ENCODE data around the gene P2RY2.
"Not testable (repeated sequence)": the region's sequence is repeated elsewhere in the genome, so short reads cannot be mapped to it uniquely, and the experiment has no call there.

The P2RY2 gene

GRCh38 chr11:73229321-73229895 is 11.3 kb downstream of the P2RY2 start:
- DNase-seq = no peak

GRCh38 chr11:73229896-73230875 is 12.1 kb downstream of the P2RY2 start:
- DNase-seq = no peak

DNA sequence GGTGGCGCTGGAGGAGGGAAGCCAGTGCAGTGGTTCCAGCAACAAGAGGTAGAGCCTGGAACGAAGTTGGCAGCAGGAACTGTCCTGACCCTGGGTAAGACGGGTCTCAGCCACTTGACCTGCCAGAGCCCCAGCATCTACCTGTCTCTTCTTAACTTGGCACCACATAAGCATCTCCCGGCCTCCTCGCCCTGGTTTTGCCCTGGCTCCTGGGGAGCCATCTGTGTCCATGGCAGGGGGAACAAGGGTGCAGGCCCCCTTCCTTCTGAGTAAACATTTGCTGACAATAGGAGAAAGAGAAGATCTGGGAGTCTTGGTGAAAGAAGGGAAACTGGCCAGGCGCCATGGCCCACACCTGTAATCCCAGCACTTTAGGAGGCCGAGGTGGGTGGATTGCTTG is 12.8 kb downstream of the P2RY2 start:
- DNase-seq = no peak

DNA sequence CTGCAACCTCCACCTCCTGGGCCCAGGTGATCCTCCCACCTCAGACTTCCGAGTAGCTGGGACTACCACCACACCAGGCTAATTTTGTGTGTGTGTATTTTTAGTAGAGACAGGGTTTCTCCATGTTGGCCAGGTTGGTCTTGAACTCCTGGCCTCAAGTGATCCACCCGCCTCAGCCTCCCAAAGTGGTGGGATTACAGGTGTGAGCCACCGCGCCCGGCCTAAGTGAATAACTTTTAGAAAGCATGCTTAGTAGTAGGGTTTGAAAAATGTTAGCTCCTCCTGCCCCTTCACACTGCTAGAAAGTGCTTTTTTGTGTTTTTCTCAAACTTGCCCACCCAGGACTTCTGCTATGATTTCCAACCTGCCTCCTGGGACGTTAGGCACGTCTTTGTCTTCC is 14.4 kb downstream of the P2RY2 start:
- not testable (repeated sequence) for DNase-seq

- no peak for DNase-seq
These were observed 15.1 kb downstream of the P2RY2 start for GRCh38 chr11:73233211-73233610.

DNA sequence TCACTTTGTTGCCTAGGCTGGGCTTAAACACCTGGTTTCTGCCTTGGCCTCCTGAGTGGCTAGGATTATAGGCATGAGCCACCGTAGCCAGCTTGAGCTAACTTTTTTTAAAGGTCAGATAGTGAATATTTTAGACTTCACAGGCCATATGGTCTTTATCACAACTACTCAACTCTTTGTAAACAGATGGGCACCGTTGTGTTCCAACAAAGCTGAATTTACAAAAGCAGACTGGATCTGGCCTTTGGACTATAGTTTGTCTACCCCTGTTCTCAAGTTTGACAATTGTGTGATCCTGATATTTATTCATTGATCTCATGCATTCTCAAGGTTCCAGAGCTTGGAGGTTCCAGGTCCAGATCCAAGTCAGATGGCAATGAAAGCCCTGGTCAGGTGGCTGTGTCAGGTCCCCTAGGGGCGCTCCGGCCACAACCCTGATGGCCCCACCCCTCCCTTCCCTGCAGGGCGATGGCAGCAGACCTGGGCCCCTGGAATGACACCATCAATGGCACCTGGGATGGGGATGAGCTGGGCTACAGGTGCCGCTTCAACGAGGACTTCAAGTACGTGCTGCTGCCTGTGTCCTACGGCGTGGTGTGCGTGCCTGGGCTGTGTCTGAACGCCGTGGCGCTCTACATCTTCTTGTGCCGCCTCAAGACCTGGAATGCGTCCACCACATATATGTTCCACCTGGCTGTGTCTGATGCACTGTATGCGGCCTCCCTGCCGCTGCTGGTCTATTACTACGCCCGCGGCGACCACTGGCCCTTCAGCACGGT is 15.8 kb downstream of the P2RY2 start:
- DNase-seq = no peak

DNA sequence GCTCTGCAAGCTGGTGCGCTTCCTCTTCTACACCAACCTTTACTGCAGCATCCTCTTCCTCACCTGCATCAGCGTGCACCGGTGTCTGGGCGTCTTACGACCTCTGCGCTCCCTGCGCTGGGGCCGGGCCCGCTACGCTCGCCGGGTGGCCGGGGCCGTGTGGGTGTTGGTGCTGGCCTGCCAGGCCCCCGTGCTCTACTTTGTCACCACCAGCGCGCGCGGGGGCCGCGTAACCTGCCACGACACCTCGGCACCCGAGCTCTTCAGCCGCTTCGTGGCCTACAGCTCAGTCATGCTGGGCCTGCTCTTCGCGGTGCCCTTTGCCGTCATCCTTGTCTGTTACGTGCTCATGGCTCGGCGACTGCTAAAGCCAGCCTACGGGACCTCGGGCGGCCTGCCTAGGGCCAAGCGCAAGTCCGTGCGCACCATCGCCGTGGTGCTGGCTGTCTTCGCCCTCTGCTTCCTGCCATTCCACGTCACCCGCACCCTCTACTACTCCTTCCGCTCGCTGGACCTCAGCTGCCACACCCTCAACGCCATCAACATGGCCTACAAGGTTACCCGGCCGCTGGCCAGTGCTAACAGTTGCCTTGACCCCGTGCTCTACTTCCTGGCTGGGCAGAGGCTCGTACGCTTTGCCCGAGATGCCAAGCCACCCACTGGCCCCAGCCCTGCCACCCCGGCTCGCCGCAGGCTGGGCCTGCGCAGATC is 16.5 kb downstream of the P2RY2 start:
- DNase-seq = no peak

DNA sequence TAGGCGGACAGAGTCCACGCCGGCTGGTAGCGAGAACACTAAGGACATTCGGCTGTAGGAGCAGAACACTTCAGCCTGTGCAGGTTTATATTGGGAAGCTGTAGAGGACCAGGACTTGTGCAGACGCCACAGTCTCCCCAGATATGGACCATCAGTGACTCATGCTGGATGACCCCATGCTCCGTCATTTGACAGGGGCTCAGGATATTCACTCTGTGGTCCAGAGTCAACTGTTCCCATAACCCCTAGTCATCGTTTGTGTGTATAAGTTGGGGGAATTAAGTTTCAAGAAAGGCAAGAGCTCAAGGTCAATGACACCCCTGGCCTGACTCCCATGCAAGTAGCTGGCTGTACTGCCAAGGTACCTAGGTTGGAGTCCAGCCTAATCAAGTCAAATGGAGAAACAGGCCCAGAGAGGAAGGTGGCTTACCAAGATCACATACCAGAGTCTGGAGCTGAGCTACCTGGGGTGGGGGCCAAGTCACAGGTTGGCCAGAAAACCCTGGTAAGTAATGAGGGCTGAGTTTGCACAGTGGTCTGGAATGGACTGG is 17.2 kb downstream of the P2RY2 start:
- DNase-seq = no peak

GRCh38 chr11:73236205-73236765 is 18.2 kb downstream of the P2RY2 start:
- DNase-seq = no peak

DNA sequence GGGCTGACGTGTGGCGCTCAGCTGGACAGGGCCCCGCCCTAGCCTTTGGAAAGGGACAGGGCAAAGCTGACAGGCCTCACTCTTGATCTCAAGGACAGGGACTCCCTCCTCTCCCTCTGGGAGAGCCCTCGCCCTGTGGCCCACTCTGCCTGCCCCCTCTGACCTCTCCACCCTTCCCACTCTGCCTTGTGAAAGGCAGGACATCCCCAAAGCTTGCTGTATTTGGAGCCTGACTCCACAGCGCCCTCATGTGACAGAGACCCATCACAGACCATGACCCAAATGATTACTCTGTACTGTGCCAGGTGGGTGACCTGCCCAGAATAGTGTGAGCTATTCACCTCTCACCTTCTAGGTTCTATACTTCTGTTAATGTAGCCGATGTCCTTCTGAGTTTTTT is 18.8 kb downstream of the P2RY2 start:
- no peak for DNase-seq

GRCh38 chr11:73237471-73238290 is 19.6 kb downstream of the P2RY2 start:
- DNase-seq = no peak

DNA sequence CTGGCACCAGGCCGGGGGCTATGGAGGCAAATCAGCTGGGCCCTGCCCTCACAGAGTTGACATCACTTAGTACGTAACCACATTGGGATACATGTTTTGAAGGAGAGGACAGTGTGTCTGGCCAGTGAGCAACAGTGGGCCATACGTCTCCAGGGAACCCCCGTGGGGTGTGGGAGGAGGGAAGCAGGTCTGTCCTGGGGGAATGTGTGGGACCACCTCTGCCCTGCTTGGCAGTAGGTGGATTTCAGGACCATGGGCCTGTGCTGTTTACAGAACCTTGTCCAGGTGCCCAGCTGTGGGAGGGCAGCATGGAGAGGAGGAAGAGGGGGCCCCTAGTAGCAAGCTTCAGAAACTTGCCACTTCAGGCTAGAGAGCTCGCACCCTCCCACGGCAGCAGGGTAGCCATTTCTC is 21.0 kb downstream of the P2RY2 start:
- DNase-seq = no peak

GRCh38 chr11:73239571-73240189 is 21.6 kb downstream of the P2RY2 start:
- DNase-seq = no peak

GRCh38 chr11:73240190-73240781 is 22.2 kb downstream of the P2RY2 start:
- DNase-seq = no peak

- no peak for DNase-seq
These were observed 23.2 kb downstream of the P2RY2 start for GRCh38 chr11:73241300-73241699.

DNA sequence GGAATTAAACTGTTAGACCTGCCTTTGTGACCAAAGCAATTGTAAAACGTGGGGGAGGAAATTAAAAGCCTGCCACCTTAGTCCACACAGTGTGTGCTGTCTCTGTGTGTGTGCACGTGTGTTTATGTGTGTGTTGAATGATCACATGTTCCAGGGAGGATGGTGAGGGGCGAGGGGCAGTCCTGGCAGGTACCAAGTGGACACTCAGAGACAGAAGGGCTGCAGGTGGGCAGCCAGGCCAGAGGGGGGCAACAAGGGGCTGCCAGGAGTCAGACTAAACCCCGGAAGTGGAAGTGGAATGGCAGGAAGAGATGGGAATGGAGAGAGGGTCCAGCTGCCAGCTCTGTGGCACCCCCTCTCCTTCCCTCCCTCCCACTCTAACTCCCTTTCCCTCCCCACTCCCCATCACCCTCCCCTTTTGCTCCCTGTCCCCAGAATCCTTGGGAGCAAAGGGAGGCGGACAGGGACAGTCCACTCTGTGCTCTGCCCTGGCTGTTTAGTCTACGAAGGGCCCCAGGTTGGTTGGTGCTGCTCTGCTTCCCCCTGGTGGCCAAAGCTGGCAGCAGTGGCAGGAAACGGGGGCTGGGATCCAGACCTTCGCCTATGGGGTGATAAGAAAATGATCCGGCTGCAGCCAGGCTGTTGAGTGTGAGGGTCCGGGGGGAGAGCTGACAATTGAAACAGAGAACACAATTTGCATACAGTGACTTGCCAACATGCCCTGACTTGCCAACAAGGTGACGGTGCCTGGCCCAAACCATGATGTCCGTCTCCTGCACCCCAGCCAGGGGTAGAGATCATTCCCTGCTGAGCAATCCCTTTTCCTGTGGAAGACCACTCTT is 24.4 kb downstream of the P2RY2 start:
- DNase-seq = peak; percentile 79

- DNase-seq = no peak
These were observed 25.0 kb downstream of the P2RY2 start for GRCh38 chr11:73243093-73243485.

DNA sequence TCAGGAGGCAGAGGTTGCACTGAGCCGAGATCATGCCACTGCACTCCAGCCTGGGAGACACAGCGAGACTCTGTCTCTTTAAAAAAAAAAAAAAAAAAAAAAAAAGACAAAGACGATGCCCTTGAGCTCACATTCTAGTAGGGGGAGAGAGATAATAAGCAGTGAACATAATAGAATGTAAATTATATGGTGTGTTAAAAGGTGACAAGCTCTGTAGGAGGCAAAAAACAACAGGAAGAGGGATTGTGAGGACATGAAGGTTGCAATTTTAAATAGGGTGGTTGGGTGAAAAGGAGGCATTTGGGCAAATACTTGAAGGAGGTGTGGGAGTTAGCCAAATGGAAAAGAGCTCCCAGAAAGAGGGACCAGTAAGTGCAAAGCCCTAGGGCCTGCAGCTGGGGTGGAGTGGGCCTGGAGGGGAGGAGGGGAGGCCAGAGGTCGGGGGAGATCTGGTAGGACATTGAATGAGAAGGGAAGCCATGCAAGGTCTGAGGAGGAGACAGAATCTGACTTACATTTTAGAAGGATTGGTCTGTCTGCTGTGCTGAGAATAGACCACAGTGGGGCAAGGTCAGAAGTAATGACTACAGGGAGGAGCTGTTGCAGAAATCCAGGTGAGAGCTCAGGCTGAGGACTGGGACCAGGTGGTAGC is 26.6 kb downstream of the P2RY2 start:
- no peak for DNase-seq

GRCh38 chr11:73245461-73245860 is 27.4 kb downstream of the P2RY2 start:
- DNase-seq = no peak
